BLaER1 (cell line): ENCODE measurements around the gene NFATC2IP.
A peak's percentile ranks its signal among the peaks of the same experiment; 100 is the strongest.

Experiments
- H3K27ac ChIP-seq: shearing (Covaris generic); formaldehyde crosslinking; 2 replicates; pipeline ENCODE4 v1.8.1; 2022
- H3K27me3 ChIP-seq: shearing (Covaris generic); formaldehyde crosslinking; 2 replicates; pipeline ENCODE4 v1.8.1; 2022
- H3K36me3 ChIP-seq: shearing (Covaris generic); formaldehyde crosslinking; 2 replicates; pipeline ENCODE4 v1.8.1; 2022
- H3K4me1 ChIP-seq: shearing (Covaris generic); formaldehyde crosslinking; 2 replicates; pipeline ENCODE4 v1.8.1; 2022
- H3K4me2 ChIP-seq: shearing (Covaris generic); formaldehyde crosslinking; 2 replicates; pipeline ENCODE4 v1.8.1; 2022
- H3K4me3 ChIP-seq: shearing (Covaris generic); formaldehyde crosslinking; 2 replicates; pipeline ENCODE4 v1.8.1; 2022
- H3K9ac ChIP-seq: shearing (Covaris generic); formaldehyde crosslinking; 2 replicates; pipeline ENCODE4 v1.8.1; 2022
- H3K9me3 ChIP-seq: shearing (Covaris generic); formaldehyde crosslinking; 2 replicates; pipeline ENCODE4 v1.8.1; 2022
- H4K20me1 ChIP-seq: shearing (Covaris generic); formaldehyde crosslinking; 2 replicates; pipeline ENCODE4 v1.8.1; 2022
- Cebpa-rat ChIP-seq: shearing (Covaris generic); IDR thresholded peaks from 2 replicates; pipeline ENCODE4 v1.8.1; 2022

The NFATC2IP gene

DNA sequence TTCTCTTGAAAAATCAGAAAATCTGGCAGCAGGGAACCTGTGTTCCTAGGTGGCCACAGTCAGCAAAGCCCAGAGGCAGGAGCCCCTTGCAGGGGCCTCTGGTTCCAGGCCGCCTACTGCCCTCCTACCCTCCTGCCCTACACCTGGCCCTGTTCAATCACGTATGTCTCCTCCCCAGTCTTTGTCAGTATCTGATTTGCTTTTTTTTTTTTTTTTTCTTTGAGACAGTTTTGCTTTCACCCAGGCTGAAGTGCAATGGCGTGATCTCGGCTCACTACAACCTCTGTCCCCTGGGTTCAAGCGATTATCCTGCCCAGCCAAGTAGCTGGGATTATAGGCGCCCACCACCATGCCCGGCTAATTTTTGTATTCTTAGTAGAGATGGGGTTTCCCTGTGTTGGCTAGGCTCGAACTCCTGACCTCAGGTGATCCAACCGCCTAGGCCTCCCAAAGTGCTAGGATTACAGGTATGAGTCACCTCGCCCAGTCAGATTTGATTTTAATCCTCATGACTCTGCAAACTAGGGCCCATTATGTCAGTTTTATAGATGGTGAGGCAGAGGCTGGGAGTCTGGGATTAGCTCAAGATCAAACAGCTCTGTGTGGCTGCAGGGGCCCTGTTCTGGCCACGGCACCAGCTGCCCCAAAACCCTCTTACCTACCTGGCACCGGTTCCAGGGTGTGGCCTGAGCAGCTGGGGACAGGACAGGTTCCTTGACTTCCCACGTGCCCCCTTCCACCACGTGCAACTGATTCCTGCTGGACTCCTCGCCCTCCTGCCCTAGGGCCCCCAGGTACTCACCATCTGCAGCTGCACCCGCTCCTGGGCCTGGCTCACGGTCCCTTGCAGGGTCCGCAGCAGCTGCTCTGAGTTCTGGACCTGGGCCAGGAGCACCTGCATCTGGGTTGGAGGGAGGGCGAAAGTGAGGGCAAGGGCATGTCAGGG is 40.4 kb upstream of the NFATC2IP start:
- H3K36me3 ChIP-seq = peaks cover 97% of the 10 kb centered on the region
- no peaks in the 10 kb centered on the region for H3K9me3 ChIP-seq
- no peak for TF ChIP-seq Cebpa-rat
- H3K4me3 ChIP-seq = no peak overlapping the region
- no peaks in the 10 kb centered on the region for H3K27me3 ChIP-seq
- H4K20me1 ChIP-seq = no peaks in the 10 kb centered on the region
- H3K27ac ChIP-seq = peak overlapping the region; percentile 58
- H3K4me1 ChIP-seq = peaks cover 72% of the 10 kb centered on the region
- H3K9ac ChIP-seq = 0 out of 2 replicates have a peak overlapping the region, but pooled peaks have one; percentile 45
- H3K4me2 ChIP-seq = peak overlapping the region; percentile 40; the same call in 1 of the 2 replicates

DNA sequence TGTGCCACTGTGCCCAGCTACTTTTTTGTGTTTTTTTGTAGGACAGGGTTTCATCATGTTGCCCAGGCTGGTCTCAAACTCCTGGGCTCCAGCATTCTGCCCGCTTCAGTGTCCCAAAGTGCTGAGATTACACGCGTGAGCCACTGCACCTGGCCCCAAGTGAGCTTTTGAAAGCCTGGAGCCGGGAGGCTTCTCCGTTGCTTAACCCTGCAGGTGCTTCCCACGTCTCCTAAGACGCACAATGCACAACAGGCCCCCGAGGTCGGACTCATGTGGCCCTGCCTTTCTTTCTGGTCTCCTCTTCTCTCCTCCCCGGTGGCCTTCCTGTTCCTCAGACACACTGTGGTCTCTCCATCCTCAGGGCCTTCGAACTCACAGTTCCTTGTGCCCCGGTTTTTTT is 38.2 kb upstream of the NFATC2IP start:
- H3K9ac ChIP-seq = peak overlapping the region; percentile 63
- H3K4me2 ChIP-seq = peak overlapping the region; percentile 43
- H3K4me3 ChIP-seq = no peak overlapping the region
- H3K27ac ChIP-seq = peak overlapping the region; percentile 85
- no peaks in the 10 kb centered on the region for H4K20me1 ChIP-seq
- TF ChIP-seq Cebpa-rat = peak; percentile 74; the same call in 1 of the 2 replicates
- H3K36me3 ChIP-seq = peaks cover 98% of the 10 kb centered on the region
- H3K4me1 ChIP-seq = peaks cover 61% of the 10 kb centered on the region
- H3K9me3 ChIP-seq = no peaks in the 10 kb centered on the region
- no peaks in the 10 kb centered on the region for H3K27me3 ChIP-seq

DNA sequence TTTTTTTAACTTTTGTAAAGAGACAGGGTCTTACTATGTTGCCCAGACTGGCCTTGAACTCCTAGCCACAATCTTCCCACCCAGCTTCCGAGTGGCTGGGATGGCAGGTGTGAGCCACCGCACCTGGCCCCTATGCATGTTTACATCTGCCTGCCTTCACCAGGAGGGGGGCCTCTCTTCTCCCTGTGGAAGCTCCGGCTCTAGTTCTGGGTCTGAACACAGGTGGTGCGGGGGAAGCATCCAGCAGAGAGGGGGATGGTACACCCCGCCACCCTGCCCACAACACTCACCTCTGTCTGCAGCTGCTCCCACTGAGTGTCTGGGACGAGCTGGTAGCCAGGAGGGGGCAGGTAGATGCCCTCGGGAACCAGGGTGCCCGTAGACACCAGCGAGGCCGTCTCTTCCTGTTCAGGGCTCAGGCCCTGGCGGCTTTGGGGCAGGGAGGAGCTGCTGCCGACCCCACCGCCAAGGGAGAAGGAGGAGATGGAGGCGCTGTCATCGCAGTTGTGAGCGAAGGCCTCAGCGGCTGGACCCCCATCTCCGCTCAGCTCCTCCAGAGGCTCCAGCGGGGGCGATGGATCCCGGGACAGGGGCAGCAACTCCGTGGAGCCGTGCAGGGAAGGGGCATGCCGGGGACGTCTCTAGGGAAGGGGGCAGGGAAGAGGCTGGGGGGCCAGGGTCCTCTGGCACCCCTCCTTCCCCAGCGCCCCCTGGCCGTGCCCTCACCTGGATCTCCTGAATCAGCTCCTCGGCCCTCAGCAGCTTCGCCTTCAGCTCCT is 36.6 kb upstream of the NFATC2IP start:
- H3K4me3 ChIP-seq = no peak overlapping the region
- TF ChIP-seq Cebpa-rat = no peak
- no peak overlapping the region for H3K4me2 ChIP-seq
- H3K36me3 ChIP-seq = peaks cover 98% of the 10 kb centered on the region
- H3K4me1 ChIP-seq = peaks cover 45% of the 10 kb centered on the region
- no peaks in the 10 kb centered on the region for H3K9me3 ChIP-seq
- no peaks in the 10 kb centered on the region for H4K20me1 ChIP-seq
- H3K27ac ChIP-seq = peak overlapping the region; percentile 66
- H3K9ac ChIP-seq = peak overlapping the region; percentile 29; the same call in 1 of the 2 replicates
- no peaks in the 10 kb centered on the region for H3K27me3 ChIP-seq

DNA sequence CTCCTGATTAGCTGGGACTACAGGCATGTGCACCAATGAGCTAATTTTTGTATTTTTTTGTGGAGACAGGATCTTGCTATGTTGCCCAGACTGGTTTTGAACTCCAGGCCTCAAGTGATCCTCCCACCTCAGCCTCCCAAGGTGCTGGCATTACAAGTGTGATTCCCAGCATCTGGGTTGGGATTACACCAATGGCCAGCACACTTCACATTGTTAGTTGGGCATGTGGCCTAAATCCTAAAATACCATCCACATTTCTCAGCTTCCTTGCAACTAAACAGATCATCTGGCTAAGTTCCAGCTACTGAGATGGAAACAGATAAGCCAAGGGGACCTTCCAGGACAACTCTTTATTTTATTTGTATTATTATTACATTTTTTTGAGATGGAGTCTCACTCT is 35.6 kb upstream of the NFATC2IP start:
- H3K4me2 ChIP-seq = no peak overlapping the region
- H3K27ac ChIP-seq = no peak overlapping the region
- no peaks in the 10 kb centered on the region for H4K20me1 ChIP-seq
- no peak for TF ChIP-seq Cebpa-rat
- H3K9ac ChIP-seq = no peak overlapping the region
- H3K27me3 ChIP-seq = no peaks in the 10 kb centered on the region
- no peaks in the 10 kb centered on the region for H3K9me3 ChIP-seq
- peaks cover 98% of the 10 kb centered on the region for H3K36me3 ChIP-seq
- H3K4me3 ChIP-seq = no peak overlapping the region
- peaks cover 41% of the 10 kb centered on the region for H3K4me1 ChIP-seq

DNA sequence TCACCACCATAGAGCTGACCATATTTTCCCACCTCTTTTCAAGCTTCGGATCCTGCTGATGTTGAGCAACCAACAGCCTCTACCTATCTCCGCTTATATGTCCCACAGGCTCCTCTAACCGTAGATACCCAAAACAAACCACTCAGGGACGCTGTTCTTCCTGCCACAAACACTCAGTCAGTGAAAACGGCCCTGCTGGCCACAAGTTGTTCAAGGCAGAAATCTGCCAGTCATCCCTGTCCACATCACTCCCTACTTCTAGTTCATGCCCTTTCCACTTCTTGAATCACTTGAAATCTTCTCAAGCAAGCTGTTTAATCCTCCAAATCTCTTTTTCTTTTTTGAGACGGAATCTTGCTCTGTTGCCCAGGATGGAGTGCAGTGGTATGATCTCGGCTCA is 33.6 kb upstream of the NFATC2IP start:
- no peaks in the 10 kb centered on the region for H3K27me3 ChIP-seq
- no peaks in the 10 kb centered on the region for H3K9me3 ChIP-seq
- H3K27ac ChIP-seq = no peak overlapping the region
- no peaks in the 10 kb centered on the region for H4K20me1 ChIP-seq
- no peak for TF ChIP-seq Cebpa-rat
- H3K4me1 ChIP-seq = peaks cover 37% of the 10 kb centered on the region
- H3K4me3 ChIP-seq = no peak overlapping the region
- H3K36me3 ChIP-seq = peaks cover 93% of the 10 kb centered on the region
- H3K4me2 ChIP-seq = no peak overlapping the region
- 0 out of 2 replicates have a peak overlapping the region, but pooled peaks have one; percentile 6 for H3K9ac ChIP-seq

DNA sequence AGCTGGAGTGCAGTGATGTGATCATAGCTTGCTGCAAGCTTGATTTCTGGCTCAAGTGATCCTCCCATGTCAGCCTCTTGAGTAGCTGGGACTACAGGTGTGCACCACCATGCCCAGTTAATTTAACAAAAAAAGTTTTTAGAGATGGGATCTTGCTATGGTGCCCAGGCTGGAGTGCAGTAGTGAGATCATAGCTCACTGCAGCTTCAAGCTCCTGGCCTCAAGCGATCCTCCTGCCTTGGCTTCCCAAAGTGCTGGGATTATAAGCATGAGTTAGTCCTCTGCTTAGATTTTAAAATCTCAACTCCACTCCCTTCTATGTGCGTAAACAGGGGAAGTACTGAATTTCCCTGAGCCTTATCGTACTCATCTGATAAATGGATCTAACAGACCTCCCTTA is 32.0 kb upstream of the NFATC2IP start:
- H3K4me2 ChIP-seq = no peak overlapping the region
- no peaks in the 10 kb centered on the region for H4K20me1 ChIP-seq
- peaks cover 86% of the 10 kb centered on the region for H3K36me3 ChIP-seq
- no peak overlapping the region for H3K27ac ChIP-seq
- H3K4me1 ChIP-seq = peaks cover 37% of the 10 kb centered on the region
- no peak overlapping the region for H3K4me3 ChIP-seq
- H3K9me3 ChIP-seq = no peaks in the 10 kb centered on the region
- H3K27me3 ChIP-seq = no peaks in the 10 kb centered on the region
- no peak overlapping the region for H3K9ac ChIP-seq
- TF ChIP-seq Cebpa-rat = no peak

DNA sequence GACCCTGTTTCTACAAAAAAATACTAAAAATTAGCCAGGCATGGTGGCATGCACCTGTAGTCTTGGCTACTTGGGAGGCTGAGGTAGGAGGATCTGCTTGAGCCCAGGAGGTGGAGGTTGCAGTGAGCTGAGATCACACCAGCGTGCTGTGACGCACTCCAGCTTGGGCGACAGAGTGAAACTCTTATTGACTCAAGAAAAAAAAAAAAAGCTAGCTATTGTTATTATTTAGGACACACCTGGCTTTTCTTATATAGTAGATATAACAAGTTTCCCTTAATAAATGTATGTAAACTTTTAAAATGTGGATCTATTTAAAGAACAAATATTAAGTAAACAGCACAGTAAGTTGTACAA is 27.5 kb upstream of the NFATC2IP start:
- Histone ChIP-seq H3K27me3 (no peaks in the 10 kb centered on the region), H3K9me3 (no peaks in the 10 kb centered on the region), H3K4me3 (peak overlapping the region; percentile 73), H3K4me2 (peak overlapping the region; percentile 99), H3K36me3 (peaks cover 40% of the 10 kb centered on the region), H4K20me1 (no peaks in the 10 kb centered on the region), H3K4me1 (peaks cover 57% of the 10 kb centered on the region), H3K27ac (peak overlapping the region; percentile 97), H3K9ac (peak overlapping the region; percentile 90)
- no peak for TF ChIP-seq Cebpa-rat

DNA sequence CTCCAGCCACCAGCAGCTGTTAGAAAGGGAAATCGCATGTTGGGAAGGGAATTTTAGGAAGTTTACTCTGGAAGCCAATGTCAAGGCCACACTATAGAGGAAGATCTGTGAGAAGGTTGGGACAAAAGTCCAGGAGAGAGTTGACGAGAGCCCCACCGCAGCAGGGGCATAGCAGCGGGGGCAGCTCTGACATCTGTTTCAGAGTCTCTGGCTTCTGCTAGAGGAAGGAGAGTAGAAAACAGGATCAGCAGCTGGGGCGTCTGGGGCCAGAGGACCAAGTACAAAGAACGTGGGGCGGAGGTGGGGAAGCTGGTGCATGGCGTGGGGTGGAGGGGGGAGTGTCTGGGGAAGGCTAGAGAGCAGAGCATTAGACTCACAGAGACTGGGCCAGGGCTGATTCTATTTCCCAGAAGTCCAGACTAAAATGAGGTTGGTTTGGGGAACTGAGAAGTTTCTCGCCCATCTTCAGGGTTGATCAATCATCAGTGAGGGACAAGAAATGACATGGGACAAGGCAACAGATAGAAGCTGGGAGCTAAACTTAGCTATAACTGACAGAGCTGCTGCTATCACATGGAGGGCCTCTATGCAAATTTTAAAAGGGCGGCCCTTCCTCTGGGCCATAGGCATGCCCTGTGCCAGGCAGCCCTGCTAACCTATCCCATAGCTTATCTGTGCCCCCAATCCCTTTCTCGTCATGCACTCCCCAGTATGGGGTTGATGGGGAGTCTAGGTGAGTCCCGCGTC is 26.9 kb upstream of the NFATC2IP start:
- H3K36me3 ChIP-seq = peaks cover 34% of the 10 kb centered on the region
- H3K9ac ChIP-seq = peak overlapping the region; percentile 90
- no peaks in the 10 kb centered on the region for H3K27me3 ChIP-seq
- H3K4me2 ChIP-seq = peak overlapping the region; percentile 99
- peak overlapping the region; percentile 97 for H3K27ac ChIP-seq
- no peaks in the 10 kb centered on the region for H4K20me1 ChIP-seq
- TF ChIP-seq Cebpa-rat = no peak
- H3K9me3 ChIP-seq = no peaks in the 10 kb centered on the region
- peaks cover 63% of the 10 kb centered on the region for H3K4me1 ChIP-seq
- peak overlapping the region; percentile 73 for H3K4me3 ChIP-seq

DNA sequence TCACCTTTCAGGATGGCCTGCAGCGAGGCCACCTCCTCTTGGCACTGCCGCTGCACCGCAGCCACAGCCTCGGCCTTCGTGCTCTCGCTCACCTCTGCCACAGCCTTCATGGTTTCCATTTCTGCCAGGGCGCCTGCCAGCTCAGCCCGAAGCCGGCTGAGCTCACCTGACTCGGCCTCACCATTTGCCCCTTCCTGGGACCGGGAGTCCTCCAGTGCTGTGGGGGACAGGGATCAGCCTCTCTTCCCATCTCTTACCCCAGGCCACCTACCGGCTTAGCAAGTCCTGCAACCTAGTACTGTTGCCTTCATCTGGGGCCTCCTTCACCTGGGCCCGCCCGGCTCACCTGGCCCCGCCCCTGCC is 26.4 kb upstream of the NFATC2IP start:
- Histone ChIP-seq H3K9me3 (no peaks in the 10 kb centered on the region), H3K9ac (peak overlapping the region; percentile 90), H3K27ac (peak overlapping the region; percentile 97), H4K20me1 (no peaks in the 10 kb centered on the region), H3K4me3 (peak overlapping the region; percentile 73), H3K27me3 (no peaks in the 10 kb centered on the region), H3K4me2 (peak overlapping the region; percentile 99), H3K36me3 (peaks cover 29% of the 10 kb centered on the region), H3K4me1 (peaks cover 69% of the 10 kb centered on the region)
- no peak for TF ChIP-seq Cebpa-rat
